ENCODE measurements around the gene CHSY3. TPM values are rescaled to one million over a fixed set of nuclear protein-coding genes. Genes with fewer than 3 reads are reported as not detected.

The CHSY3 gene
- total RNA-seq, 4 donors from 2014 or later, result 1.3 to 2.1 (median 1.5) TPM

GRCh38 chr5:129909225-129909624, 5.0 kb downstream of the CHSY3 start:
- Histone ChIP-seq H3K9me3 (no peaks in the 10 kb centered on the region), H3K27ac (no peak overlapping the region), H3K4me3 (no peak overlapping the region), H3K27me3 (peaks cover 17% of the 10 kb centered on the region), H3K4me1 (peaks cover 22% of the 10 kb centered on the region), H3K36me3 (no peaks in the 10 kb centered on the region)
- TF ChIP-seq EP300 (IDR thresholded peaks at IDR 0.05) (no peak), POLR2A (IDR thresholded peaks at IDR 0.05) (no peak), POLR2AphosphoS5 (IDR thresholded peaks at IDR 0.05) (no peak)
- TF ChIP-seq, protein P1, sequence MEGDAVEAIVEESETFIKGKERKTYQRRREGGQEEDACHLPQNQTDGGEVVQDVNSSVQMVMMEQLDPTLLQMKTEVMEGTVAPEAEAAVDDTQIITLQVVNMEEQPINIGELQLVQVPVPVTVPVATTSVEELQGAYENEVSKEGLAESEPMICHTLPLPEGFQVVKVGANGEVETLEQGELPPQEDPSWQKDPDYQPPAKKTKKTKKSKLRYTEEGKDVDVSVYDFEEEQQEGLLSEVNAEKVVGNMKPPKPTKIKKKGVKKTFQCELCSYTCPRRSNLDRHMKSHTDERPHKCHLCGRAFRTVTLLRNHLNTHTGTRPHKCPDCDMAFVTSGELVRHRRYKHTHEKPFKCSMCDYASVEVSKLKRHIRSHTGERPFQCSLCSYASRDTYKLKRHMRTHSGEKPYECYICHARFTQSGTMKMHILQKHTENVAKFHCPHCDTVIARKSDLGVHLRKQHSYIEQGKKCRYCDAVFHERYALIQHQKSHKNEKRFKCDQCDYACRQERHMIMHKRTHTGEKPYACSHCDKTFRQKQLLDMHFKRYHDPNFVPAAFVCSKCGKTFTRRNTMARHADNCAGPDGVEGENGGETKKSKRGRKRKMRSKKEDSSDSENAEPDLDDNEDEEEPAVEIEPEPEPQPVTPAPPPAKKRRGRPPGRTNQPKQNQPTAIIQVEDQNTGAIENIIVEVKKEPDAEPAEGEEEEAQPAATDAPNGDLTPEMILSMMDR (IDR thresholded peaks at IDR 0.05), result no peak
- no peak for DNase-seq (ENCODE audit: low spot score in 2 of 2)
- WGBS, result 95% methylated on average over 1 of the region's 1 CpG

GRCh38 chr5:129912601-129913255, 8.5 kb downstream of the CHSY3 start:
- 75% methylated on average over 1 of the region's 1 CpG for WGBS
- TF ChIP-seq, protein P1 (IDR thresholded peaks at IDR 0.05), result no peak
- no peak for TF ChIP-seq POLR2AphosphoS5 (IDR thresholded peaks at IDR 0.05)
- TF ChIP-seq POLR2A (IDR thresholded peaks at IDR 0.05), result no peak
- TF ChIP-seq EP300 (IDR thresholded peaks at IDR 0.05), result no peak
- Histone ChIP-seq H3K27me3 (no peaks in the 10 kb centered on the region), H3K36me3 (no peaks in the 10 kb centered on the region), H3K27ac (no peak overlapping the region), H3K4me3 (no peak overlapping the region), H3K9me3 (no peaks in the 10 kb centered on the region), H3K4me1 (no peaks in the 10 kb centered on the region)
- no peak for DNase-seq (ENCODE audit: low spot score in 2 of 2)

GRCh38 chr5:129915415-129915814, 11.2 kb downstream of the CHSY3 start:
- no peaks in the 10 kb centered on the region for H3K27me3 ChIP-seq
- H3K9me3 ChIP-seq, result no peaks in the 10 kb centered on the region
- no peak for DNase-seq (ENCODE audit: low spot score in 2 of 2)
- WGBS, result 88% methylated on average over 2 of the region's 2 CpGs
- no peaks in the 10 kb centered on the region for H3K4me1 ChIP-seq
- TF ChIP-seq, protein P1 (IDR thresholded peaks at IDR 0.05), result no peak
- TF ChIP-seq EP300 (IDR thresholded peaks at IDR 0.05), result no peak
- TF ChIP-seq POLR2A (IDR thresholded peaks at IDR 0.05), result no peak
- no peak for TF ChIP-seq POLR2AphosphoS5 (IDR thresholded peaks at IDR 0.05)
- no peak overlapping the region for H3K4me3 ChIP-seq
- H3K27ac ChIP-seq, result no peak overlapping the region
- H3K36me3 ChIP-seq, result no peaks in the 10 kb centered on the region

DNA sequence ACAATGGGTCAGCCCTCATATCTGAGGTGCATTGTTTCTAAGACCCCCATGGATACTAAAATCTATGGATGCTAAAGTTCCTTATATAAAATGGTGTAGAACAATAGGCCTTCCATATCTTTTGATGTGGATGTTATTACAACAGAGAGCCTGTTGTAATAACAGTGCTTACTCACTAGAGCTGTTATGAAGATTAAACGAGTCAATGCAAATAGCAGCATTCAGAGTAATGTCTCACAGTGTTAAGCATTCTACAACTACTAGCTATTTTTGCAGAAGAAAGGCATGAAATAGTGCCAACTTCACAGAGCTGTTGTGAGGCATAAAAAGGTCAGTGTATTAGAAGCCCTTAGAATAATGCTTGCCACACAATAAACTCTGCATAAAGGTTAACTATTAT, 13.0 kb downstream of the CHSY3 start:
- no peaks in the 10 kb centered on the region for H3K27me3 ChIP-seq
- H3K9me3 ChIP-seq, result no peaks in the 10 kb centered on the region
- DNase-seq (ENCODE audit: low spot score in 2 of 2), result no peak
- H3K27ac ChIP-seq, result no peak overlapping the region
- H3K36me3 ChIP-seq, result no peaks in the 10 kb centered on the region
- TF ChIP-seq POLR2A (IDR thresholded peaks at IDR 0.05), result no peak
- TF ChIP-seq, protein P1 (IDR thresholded peaks at IDR 0.05), result no peak
- no peak for TF ChIP-seq EP300 (IDR thresholded peaks at IDR 0.05)
- no peak for TF ChIP-seq POLR2AphosphoS5 (IDR thresholded peaks at IDR 0.05)
- H3K4me1 ChIP-seq, result no peaks in the 10 kb centered on the region
- no peak overlapping the region for H3K4me3 ChIP-seq
- 59% methylated on average over 1 of the region's 1 CpG for whole genome bisulfite sequencing

DNA sequence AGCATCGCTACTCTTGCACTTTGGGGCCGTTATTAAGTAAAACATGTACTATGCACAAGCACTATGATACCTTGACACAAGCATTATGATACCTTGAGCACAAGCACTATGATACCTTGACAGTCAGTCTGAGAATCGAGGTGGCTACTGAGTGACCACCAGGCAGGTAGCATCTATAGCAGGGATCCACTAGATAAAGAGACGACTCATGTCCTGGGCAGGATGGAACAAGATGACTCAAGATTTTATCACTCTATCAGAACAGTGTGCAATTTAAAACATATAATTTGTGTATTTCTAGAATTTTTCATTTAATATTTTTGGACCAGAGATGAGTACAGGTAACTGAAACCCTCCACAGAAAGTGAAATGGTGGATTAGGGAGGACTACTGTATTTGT, 16.9 kb downstream of the CHSY3 start:
- 89% methylated on average over 4 of the region's 4 CpGs for WGBS
- TF ChIP-seq POLR2AphosphoS5 (IDR thresholded peaks at IDR 0.05), result no peak
- TF ChIP-seq EP300 (IDR thresholded peaks at IDR 0.05), result no peak
- TF ChIP-seq, protein P1 (IDR thresholded peaks at IDR 0.05), result no peak
- no peak for TF ChIP-seq POLR2A (IDR thresholded peaks at IDR 0.05)
- Histone ChIP-seq H3K27ac (no peak overlapping the region), H3K4me1 (no peaks in the 10 kb centered on the region), H3K9me3 (no peaks in the 10 kb centered on the region), H3K36me3 (no peaks in the 10 kb centered on the region), H3K27me3 (no peaks in the 10 kb centered on the region), H3K4me3 (no peak overlapping the region)
- no peak for DNase-seq (ENCODE audit: low spot score in 2 of 2)

All from suprapubic skin (tissue), 4 donors.